KOPT-K1 (cell line): ENCODE results near the gene RPL15.
A peak's percentile ranks its signal among the peaks of the same experiment; 100 is the strongest.
"Not testable (repeated sequence)": the region's sequence is repeated elsewhere in the genome, so short reads cannot be mapped to it uniquely, and the experiment has no call there.

Source experiments
- H3K27ac ChIP-seq: fragments of 200-600 bp; sonication (generic); 2 replicates; pipeline ENCODE4 v1.5.1; 2016; ENCODE audit warnings: antibody characterized with exemption, mild to moderate bottlenecking, low read depth, low read length; ENCODE audit not compliant: poor library complexity, severe bottlenecking
- H3K36me3 ChIP-seq: fragments of 200-600 bp; sonication (generic); 2 replicates; pipeline ENCODE4 v1.5.1; 2017; ENCODE audit warnings: antibody characterized with exemption, mild to moderate bottlenecking, low read length, moderate library complexity; ENCODE audit not compliant: insufficient read depth
- H3K9me3 ChIP-seq: fragments of 200-600 bp; sonication (generic); 2 replicates; pipeline ENCODE4 v1.5.1; 2017; ENCODE audit warnings: antibody characterized with exemption, low read length, mild to moderate bottlenecking; ENCODE audit not compliant: insufficient read depth, poor library complexity, severe bottlenecking

The RPL15 gene

DNA sequence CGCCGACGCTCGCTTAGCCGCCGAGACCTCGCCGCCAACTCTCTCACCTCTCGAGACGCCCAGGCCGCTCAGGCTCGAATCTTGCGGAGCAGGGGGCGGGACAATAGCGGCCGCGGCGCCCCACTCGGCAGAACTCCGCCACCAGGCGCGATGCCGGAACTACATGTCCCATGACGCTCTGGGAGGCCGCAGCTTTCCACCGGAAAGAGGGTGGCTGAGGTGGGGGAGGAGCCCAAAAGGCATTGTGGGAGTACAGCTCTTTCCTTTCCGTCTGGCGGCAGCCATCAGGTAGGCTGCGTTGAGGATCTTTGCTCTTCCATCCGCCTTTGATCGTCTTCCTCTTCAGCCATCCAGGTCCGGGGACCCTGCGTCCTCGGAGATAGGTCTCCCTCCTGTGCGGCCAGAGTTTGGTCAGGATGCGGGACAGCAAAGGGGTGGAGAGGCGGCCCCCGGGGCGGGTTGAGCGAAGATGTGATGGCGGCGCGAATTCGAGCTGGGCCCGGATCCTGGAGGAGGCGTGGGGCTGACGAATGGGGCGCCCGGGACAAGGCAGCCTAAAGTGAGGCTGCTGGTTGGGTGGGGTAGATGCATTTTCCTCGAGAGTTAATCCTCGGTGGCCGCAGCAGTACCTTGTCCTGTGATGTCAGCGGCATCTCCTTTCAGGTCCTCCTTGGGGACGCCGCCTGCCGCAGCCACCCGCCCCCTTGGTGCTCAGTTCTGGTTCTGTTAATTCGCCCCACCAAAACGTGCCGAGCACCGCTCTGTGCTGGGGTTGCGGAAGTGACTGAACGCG, at the start of gene RPL15, which contains the start of gene NKIRAS1:
TSS of gene RPL15 (plus strand) at position 247 of the 793 bp plus-strand sequence. CDS start 728 bp downstream, outside the sequence.
TSS of gene NKIRAS1 (minus strand) at position 105 of the 793 bp plus-strand sequence. CDS start 6,086 bp downstream, outside the sequence.
- Histone ChIP-seq H3K9me3 (no peaks in the 10 kb centered on the region), H3K27ac (peak within 1 kb of the TSS; percentile 85), H3K36me3 (peaks cover 47% of the 10 kb centered on the region)

DNA sequence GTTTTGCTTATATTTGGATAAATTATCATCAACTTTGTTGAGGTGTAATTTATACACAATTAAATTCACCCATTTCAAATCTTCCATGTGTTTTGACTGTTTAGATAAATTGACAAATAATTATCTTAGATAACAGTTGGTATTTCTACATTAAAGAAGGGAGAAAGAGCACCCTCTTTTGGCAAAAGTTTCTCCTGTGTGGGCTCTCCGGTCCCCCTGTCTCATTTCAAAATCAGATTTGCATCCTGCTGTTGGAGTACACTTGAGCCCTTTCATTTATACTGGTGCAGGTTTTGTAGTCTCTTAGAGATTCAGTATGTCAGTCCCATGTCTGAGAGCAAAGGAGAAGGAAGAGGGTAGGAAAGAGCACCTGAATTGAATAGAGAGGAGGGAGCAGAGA, 49.5 kb upstream of the RPL15 start:
- H3K9me3 ChIP-seq = no peaks in the 10 kb centered on the region
- peaks cover 11% of the 10 kb centered on the region; the same call in 1 of the 2 replicates for H3K36me3 ChIP-seq
- no peak overlapping the region for H3K27ac ChIP-seq

- Histone ChIP-seq H3K36me3 (peaks cover 11% of the 10 kb centered on the region; the same call in 1 of the 2 replicates), H3K9me3 (no peaks in the 10 kb centered on the region), H3K27ac (no peak overlapping the region)
Observed at GRCh38 chr3:23867838-23868237, 49.1 kb upstream of the RPL15 start.

DNA sequence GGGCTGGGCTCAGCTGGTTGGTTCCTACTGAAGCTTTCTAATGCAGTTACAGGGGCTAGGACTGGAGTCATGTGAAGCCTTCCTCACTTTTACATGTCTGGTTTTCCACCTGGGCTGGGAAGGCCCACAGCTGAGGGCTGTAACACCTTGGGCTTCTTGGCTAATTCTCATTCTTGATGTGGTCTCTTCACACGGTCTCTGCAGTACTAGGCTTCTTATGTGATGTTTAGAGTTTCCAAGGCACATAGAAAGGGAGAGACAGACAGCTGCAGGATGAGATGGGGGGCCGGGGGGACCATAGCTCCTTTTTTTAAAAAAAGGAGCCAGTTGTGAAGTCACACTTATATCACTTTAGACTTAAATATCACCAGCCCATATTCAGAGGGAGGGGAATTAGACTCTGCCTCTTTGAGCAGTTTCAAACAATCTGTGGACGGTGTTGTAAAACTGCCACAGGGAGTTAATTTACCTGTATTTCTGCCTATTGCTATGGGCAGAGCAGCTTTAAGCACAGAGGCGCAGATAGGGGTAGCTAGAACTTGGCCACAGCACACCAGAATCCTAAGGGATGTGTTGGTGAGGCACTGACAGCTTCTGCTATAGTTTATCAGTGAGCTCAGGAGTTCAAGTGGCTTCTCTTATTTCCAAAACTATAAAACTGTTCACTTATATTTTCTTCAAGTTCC, 46.8 kb upstream of the RPL15 start:
- no peak overlapping the region for H3K27ac ChIP-seq
- peaks cover 6% of the 10 kb centered on the region; the same call in 1 of the 2 replicates for H3K36me3 ChIP-seq
- H3K9me3 ChIP-seq = no peaks in the 10 kb centered on the region

- not testable (repeated sequence) for H3K36me3 ChIP-seq, H3K27ac ChIP-seq, H3K9me3 ChIP-seq
Observed at GRCh38 chr3:23870663-23871043, 46.3 kb upstream of the RPL15 start.

DNA sequence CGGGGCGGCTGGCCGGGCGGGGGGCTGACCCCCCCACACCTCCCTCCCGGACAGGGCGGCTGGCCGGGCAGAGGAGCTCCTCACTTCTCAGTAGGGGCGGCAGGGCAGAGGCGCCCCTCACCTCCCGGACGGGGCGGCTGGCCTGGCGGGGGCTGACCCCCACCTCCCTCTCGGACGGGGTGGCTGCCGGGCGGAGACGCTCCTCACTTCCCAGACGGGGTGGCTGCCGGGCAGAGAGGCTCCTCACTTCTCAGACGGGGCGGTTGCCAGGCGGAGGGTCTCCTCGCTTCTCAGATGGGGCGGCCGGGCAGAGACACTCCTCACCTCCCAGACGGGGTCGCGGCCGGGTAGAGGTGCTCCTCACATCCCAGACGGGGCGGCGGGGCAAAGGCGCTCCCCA, 45.6 kb upstream of the RPL15 start:
- not testable (repeated sequence) for H3K9me3 ChIP-seq, H3K36me3 ChIP-seq, H3K27ac ChIP-seq

GRCh38 chr3:23872330-23872729, 44.6 kb upstream of the RPL15 start:
- no peaks in the 10 kb centered on the region for H3K36me3 ChIP-seq

GRCh38 chr3:23873941-23874340, 43.0 kb upstream of the RPL15 start:
- Histone ChIP-seq H3K27ac (no peak overlapping the region), H3K36me3 (no peaks in the 10 kb centered on the region), H3K9me3 (no peaks in the 10 kb centered on the region)

More at GRCh38 chr3:23872330-23872729, 44.6 kb upstream of the RPL15 start:
- H3K27ac ChIP-seq = no peak overlapping the region
- no peaks in the 10 kb centered on the region for H3K9me3 ChIP-seq

DNA sequence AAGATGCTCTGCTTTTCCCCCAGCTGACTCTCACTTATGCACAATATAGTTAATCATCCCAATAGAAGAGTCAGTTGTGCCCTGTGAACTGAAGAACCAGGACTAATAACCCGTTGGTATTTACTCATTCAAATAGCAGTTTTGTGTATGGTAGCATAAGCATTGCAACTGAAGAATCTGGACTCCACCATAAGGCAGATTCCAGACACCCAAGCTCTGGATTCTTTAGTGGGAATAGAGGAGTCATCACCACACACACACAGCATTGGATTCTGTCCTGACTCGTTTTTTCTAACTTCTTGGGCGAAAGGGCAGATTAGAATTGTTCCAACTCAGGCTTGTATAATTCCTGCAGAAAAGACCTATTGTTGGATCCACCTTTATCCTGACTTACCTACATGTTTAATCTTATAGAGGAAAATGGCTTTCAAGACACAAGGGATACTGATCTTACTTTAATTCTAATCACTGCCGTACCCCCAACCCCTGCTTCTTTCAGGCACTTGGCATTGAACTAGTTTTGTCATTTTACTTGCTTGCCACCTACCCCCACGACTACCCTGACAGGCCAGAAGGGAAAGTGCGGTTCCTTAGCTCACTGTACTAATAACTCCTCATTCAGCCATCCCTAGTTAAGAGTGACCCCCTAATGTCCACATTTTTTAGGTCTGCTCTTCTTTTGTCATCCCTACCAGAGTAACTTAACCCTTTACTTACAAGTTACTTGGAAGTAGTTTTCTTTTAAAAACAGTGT, 42.4 kb upstream of the RPL15 start:
- Histone ChIP-seq H3K9me3 (no peaks in the 10 kb centered on the region), H3K36me3 (no peaks in the 10 kb centered on the region), H3K27ac (no peak overlapping the region)

DNA sequence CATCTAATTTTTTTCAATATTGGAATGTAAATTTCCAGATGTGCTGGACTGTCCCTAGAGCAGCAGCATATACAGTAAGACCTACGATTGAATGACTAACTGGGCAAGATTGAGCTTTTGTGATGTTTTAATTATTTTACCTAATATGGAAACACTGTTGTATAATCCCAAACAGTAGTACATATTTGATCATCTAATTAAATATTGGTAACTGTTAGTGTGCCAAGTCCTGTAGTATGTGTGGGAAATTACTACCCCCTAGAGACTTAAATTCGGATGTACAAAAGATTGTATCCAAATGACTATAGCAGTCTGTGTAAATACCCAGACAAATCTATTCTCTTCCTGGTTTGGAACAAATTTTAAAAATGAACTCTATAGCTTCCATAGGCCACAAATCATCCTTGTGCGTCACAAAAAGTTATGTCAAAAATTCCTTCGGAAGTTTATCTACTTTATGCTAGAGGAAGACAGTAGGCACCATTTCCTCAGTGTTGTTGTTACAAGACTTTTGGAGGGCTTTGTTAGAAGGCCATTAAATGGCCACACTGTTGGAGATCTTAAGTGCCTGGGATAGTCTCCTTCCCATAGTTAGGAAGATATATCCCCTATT, 41.7 kb upstream of the RPL15 start:
- no peaks in the 10 kb centered on the region for H3K9me3 ChIP-seq
- no peaks in the 10 kb centered on the region for H3K36me3 ChIP-seq
- no peak overlapping the region for H3K27ac ChIP-seq

GRCh38 chr3:23876923-23877322, 40.0 kb upstream of the RPL15 start:
- Histone ChIP-seq H3K36me3 (peaks cover 4% of the 10 kb centered on the region), H3K9me3 (no peaks in the 10 kb centered on the region), H3K27ac (no peak overlapping the region)

- peaks cover 9% of the 10 kb centered on the region for H3K36me3 ChIP-seq
- no peak overlapping the region for H3K27ac ChIP-seq
- H3K9me3 ChIP-seq = no peaks in the 10 kb centered on the region
Observed at GRCh38 chr3:23877329-23877980, 39.5 kb upstream of the RPL15 start.

- no peaks in the 10 kb centered on the region for H3K9me3 ChIP-seq
- no peak overlapping the region for H3K27ac ChIP-seq
- H3K36me3 ChIP-seq = peaks cover 9% of the 10 kb centered on the region
Observed at GRCh38 chr3:23879485-23879884, 37.4 kb upstream of the RPL15 start.

DNA sequence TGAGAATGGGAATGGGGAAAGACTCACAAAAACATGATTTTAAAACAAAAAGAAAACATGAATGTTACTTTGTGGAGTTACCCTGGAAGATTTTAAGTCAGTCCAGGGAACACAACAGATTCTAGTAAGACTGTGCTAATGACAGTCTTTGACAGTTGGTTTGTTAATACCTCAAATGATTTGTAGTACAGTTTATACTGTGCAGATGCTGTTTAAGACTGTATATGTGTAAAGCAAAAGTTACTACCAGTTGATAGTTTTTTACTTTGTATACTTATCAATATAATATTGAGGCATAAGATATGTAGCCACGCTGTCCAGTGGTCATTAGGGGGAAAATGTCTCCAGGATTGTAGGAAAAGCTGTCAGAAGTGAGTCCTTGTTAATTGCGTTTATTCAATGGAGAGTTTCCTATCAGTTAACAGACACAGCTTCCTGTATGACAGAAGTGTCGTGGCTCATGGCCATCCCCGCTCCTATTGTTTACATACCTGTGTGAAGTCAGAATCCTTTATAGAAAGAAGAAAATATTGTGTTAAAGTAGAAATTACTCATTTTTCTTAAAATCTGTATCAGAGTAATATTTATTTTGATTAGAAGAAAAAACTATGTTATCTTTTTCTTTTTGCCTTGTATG, 36.1 kb upstream of the RPL15 start:
- Histone ChIP-seq H3K36me3 (peaks cover 9% of the 10 kb centered on the region), H3K9me3 (no peaks in the 10 kb centered on the region), H3K27ac (no peak overlapping the region)
